A172 (cell line): ENCODE data around the gene AQR. TPM values are rescaled to one million over a fixed set of nuclear protein-coding genes. Genes with fewer than 3 reads are reported as not detected.
"Not testable (repeated sequence)": the region's sequence is repeated elsewhere in the genome, so short reads cannot be mapped to it uniquely, and the experiment has no call there.

Experiments used
- DNase-seq: peaks from one replicate; pipeline ENCODE4 v3.0.0-alpha.2; 2015; ENCODE audit warnings: low spot score
- total RNA-seq: library from RNA; depleted of rRNA; stranded (reverse); fragments of >200 nt; shearing (Covaris generic); gene quantifications from 2 replicates; pipeline ENCODE4 v1.2.3, GENCODE V29; 2014; rRNA removed

AQR gene
- 23.8 and 29.3 TPM in 2 replicates for total RNA-seq

GRCh38 chr15:34969340-34970097 lies at the start of gene AQR:
Gene AQR, minus strand, starts transcription at chr15:34969742. Its CDS starts 129 bp downstream, at chr15:34969613.
- peak; percentile 97 for DNase-seq

GRCh38 chr15:35014241-35014640 lies 44.7 kb upstream of the AQR start:
- no peak for DNase-seq

GRCh38 chr15:35013370-35013769 lies 43.8 kb upstream of the AQR start:
- no peak for DNase-seq

GRCh38 chr15:35007397-35007796 lies 37.9 kb upstream of the AQR start:
- DNase-seq, result no peak

GRCh38 chr15:35005933-35006332 lies 36.4 kb upstream of the AQR start:
- no peak for DNase-seq

GRCh38 chr15:35003928-35004327 lies 34.4 kb upstream of the AQR start:
- DNase-seq, result no peak

- DNase-seq, result peak; percentile 64
Measured at GRCh38 chr15:35000511-35000910, 31.0 kb upstream of the AQR start.

GRCh38 chr15:34999906-35000305 lies 30.4 kb upstream of the AQR start:
- no peak for DNase-seq

- DNase-seq, result no peak
Measured at GRCh38 chr15:34994925-34995324, 25.4 kb upstream of the AQR start.

GRCh38 chr15:34993877-34994276 lies 24.3 kb upstream of the AQR start:
- DNase-seq, result no peak

- DNase-seq, result peak; percentile 65
Measured at GRCh38 chr15:34993412-34993811, 23.9 kb upstream of the AQR start.

GRCh38 chr15:34988027-34988902 lies 18.7 kb upstream of the AQR start, which contains the start of gene ZNF770:
Gene ZNF770, minus strand, starts transcription at chr15:34988287. Its CDS starts 4,853 bp downstream, at chr15:34983434.
- peak; percentile 45 for DNase-seq

- peak; percentile 12 for DNase-seq
Measured at GRCh38 chr15:34987609-34988026, 18.1 kb upstream of the AQR start.

GRCh38 chr15:34986771-34987480 lies 17.4 kb upstream of the AQR start:
- no peak for DNase-seq

- DNase-seq, result no peak
Measured at GRCh38 chr15:34986326-34986725, 16.8 kb upstream of the AQR start.

GRCh38 chr15:34984889-34985630 lies 15.5 kb upstream of the AQR start:
- DNase-seq, result no peak

- DNase-seq, result no peak
Measured at GRCh38 chr15:34976743-34977142, 7.2 kb upstream of the AQR start.

- DNase-seq, result no peak
Measured at GRCh38 chr15:34976073-34976472, 6.5 kb upstream of the AQR start.

- no peak for DNase-seq
Measured at GRCh38 chr15:34973512-34973911, 4.0 kb upstream of the AQR start.

GRCh38 chr15:34970098-34970643 lies 629 bp upstream of the AQR start:
- DNase-seq, result not testable (repeated sequence)

GRCh38 chr15:34964277-34964676 lies 5.3 kb downstream of the AQR start:
- no peak for DNase-seq
